NCI-H1694 (cell line): ENCODE data around the gene ZYX.
A peak's percentile ranks its signal among the peaks of the same experiment; 100 is the strongest.
"Not testable (repeated sequence)": the region's sequence is repeated elsewhere in the genome, so short reads cannot be mapped to it uniquely, and the experiment has no call there.

ENCODE experiments used
- DNase-seq: peaks from one replicate; lab custom pipeline; 2025; lab: John Stamatoyannopoulos, UW

ZYX gene

DNA sequence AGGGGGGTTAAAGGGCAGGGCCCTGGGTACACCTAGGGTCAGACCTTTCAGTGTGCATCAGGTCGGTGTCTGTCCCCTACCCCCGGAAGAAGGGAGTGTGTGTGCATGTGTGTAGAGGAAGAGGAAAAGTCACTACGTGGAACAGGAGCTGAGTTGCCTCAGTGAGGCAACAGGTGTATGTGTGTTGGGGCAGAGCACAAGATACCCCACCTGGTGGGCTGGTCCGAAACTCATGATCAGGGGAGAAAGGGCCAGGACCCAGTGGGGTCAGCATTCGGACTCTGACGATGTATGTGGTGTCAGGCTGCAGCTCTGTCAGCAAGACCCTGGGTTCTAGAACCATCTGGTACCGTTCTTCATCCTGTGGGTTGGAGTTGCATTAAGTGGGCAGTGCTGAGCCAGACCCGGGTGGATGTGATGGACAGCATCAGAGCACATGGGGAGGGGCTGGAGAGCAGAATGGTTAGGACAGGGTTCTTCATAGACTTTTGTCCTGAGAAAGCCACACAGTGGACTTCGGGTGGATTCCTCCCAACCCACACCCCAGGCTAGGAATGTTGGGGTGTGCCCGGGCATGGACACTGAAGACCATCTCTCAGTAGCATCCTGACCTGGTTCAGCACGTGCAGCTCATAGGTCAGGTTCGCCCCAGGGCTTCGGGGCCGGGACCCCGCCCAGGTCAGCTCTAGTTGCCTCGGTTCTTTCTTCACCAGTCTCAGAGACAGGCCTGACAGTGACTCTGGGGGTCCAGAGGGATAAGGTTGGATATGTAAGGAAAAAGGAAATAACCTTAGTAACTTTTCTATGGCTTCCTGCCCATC, 16.8 kb downstream of the ZYX start:
- DNase-seq: no peak

DNA sequence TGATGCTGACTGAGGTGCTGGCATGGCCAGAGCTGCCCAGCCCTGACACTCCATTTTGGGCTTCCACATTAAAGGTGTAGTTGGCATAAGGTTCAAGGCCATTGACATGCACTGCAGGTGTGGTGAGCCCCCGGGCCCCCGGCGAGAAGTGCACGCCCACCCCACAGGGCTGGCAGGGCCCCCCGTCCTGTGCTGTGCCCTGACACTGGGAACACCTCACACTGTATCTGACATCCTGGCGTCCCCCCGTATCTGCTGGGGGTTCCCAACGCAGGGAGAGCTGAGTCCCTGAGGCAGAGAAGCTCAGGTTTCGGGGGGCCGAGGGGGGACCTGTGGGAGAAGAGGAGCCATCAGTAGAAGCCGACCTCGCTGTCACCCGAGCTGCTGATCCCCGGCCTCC, 17.5 kb downstream of the ZYX start:
- DNase-seq: no peak

DNA sequence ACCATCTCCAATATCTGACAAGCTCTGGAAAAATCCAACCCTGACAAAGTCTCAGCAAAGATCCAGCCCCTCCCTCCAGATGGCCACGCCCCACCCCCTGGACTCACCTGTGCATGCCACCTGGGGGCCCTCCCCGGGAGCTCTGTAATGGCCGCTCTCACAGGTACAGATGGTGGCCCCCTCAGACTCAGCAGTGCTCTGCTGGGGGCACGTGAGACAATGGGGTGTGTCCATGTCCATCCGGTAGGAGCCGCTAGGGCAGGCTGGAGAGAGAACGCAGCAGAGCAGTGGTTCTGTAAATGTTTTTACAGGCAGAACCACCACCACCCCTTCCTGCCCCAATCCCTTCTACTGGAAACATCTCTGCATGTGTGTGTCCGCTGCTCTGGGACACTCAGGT, 18.0 kb downstream of the ZYX start:
- no peak for DNase-seq

DNA sequence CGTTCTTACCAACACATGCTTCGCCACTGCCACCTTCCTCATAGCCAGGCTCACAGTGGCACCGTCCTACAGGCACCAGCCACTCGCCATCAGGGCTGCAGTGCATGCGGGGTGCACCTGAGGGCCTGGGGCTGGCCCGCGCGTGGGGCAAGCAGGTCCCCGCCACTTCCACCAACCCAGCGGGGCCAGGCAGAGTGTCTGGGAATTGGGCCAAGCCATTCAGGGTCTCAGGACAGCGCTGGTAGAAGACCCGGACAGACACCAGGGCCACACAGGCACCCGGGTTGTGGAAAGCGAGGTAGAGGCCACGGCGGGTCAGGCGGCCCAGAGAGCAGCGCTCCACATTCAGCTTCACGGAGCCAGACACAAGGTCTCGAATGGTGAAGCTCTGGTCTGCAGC, 18.5 kb downstream of the ZYX start:
- no peak for DNase-seq

DNA sequence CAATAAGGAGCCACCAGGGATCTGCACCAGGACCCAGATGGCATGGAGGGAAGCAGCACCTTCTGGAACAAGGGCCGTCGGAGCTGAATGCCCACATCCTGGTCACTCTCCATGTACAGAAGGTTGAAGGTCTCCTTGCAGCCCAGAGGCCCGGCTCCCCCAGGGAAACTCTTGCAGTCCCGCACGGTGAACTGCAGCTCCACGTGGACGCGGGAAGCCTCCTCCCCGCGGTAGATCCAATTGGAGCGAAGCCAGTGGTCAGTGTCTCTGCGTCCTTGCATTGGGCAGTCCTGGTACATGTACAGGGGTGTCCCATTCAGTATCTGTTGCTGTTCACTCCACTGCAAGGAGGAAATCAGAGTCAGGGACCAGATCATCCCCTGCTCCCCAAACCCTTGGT, 20.1 kb downstream of the ZYX start:
- no peak for DNase-seq

DNA sequence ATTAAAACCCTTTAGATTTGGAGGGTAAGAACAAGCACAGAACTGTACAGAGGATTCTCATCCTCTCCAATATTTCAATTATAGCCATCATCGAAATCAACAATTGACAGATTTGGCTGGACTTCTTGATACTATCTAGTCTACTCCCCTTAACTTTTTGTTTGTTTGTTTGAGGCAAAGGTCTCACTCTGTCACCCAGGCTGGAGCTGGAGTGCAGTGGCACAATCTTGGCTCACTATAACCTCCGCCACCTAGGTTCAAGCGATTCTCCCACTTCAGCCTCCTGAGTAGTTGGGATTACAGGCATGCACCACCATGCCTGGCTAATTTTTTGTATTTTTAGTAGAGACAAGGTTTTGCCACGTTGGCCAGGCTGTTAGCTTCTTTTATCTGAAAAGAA, 21.1 kb downstream of the ZYX start:
- not testable (repeated sequence) for DNase-seq

DNA sequence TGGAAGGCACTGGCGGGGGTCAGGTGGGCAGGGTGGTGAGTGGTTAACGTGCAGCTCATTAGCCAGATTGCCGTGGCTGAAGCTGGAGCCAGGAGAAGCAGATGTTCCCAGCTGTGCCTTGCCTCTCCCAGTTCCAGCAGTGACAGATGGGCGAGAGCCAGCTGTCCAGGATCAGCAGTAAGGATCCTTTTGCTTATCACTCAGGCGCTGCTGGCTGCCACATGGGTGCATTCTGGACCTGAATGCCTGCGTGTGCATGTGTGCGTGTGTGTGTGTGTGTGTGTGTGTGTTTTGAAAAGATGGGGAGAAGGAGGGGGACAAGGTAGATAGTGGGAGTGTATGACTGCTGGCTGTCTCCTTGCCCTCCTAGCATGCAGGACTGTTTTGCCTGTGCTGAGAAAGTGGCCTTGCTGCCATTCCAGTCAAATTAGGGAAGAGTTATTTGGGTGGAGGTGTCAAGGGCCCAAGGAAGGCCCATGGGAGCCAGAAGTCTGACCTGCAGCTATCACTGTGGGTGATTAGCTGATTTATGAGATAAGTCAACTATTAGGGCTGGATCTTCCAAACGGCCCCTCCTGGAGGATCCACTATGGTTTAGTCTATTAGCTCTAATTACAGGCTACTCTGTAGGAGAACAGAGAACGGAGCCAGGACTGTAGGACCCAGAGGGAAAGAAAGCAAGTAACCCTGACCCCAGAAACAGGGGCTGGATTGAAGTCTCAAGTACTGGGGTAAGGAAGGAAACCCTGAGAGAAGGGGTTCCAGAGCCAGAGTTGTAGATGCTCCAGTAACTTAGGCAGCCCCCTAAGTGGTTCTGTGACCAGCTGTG, 24.2 kb downstream of the ZYX start:
- DNase-seq: no peak

DNA sequence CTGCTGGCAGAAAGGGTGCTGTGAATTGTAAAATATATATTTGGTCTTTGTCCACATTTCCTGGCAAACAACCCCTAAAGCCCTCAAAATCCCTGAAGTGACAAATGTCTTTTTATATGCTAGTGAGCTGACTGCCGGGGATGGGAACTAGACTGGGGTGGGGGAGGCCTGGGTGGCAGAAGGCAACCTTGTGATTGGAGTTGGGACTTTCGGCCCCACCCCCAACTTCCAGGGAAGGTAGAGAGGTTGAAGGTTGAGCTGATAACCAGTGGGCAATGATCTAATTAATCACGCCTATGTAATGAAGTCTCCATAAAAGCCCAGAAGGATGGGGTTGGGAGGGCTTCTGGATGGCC, 24.8 kb downstream of the ZYX start:
- no peak for DNase-seq

DNA sequence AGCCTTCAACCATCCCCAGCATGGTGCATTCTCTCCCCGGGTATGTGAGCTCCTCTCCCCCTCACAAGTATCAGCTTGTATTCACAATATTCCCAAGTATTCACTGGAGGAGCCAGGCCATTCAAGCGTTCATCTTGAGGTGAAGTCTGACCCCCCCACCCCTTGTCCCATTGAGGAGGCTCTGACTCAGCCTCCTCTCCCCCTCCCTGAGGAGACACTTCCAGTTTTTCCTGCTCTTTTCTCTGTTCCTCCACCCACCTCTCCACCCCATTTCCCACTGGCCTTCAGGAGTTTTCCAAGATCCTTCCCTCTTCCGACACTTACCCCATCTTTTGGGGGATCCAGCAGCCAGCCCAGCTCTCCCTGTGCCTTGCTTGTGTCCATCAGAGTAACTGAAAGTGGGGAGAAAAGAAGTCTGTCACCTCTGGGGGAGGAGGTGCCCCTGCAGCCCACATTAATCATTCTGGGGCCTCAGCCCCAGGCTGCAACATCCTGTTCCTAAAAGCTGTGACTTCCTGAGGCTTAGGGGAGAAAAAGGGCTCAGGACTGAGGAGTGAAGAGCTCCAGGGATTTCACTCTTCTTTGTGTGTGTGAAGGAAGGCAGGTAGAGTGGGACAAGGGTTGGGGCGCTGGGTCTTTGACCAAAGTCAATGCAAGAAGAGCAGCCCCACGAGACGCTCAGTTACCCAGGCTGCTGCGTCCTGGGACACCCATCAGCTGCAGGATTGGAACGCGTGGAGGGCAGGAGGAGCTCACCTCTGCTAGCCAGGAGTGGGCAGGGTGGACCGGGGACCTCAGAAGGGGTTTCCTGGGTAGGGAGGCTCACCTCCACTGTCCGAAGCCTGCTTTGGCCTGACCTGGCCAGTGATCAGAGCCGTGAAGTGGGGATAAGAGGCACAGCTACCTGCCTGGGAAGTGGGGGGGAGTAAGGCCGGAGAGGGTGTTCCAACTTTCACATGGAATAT, 26.4 kb downstream of the ZYX start:
- DNase-seq: no peak

DNA sequence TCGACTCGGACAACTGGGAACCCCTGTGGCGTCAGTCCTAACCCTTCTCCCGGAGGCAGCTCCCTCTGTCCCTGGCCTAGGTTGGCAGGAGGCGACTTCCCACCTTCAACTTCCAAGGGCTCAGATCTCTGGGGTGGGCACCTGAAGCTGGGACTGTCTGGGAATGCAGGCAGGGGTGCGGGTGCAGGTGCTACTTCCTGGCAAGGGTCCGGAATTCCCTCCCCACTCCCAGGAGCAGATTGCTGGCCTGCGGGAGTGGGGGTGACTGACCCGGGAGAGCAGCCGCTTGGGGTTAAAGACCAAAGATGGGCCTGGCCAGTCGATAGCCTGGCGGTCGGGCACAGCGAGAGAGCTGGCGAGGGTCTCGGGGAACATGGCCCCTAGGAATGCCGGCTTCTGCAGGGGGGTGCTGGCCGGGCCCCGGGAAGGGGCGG, 27.1 kb downstream of the ZYX start:
- no peak for DNase-seq

DNA sequence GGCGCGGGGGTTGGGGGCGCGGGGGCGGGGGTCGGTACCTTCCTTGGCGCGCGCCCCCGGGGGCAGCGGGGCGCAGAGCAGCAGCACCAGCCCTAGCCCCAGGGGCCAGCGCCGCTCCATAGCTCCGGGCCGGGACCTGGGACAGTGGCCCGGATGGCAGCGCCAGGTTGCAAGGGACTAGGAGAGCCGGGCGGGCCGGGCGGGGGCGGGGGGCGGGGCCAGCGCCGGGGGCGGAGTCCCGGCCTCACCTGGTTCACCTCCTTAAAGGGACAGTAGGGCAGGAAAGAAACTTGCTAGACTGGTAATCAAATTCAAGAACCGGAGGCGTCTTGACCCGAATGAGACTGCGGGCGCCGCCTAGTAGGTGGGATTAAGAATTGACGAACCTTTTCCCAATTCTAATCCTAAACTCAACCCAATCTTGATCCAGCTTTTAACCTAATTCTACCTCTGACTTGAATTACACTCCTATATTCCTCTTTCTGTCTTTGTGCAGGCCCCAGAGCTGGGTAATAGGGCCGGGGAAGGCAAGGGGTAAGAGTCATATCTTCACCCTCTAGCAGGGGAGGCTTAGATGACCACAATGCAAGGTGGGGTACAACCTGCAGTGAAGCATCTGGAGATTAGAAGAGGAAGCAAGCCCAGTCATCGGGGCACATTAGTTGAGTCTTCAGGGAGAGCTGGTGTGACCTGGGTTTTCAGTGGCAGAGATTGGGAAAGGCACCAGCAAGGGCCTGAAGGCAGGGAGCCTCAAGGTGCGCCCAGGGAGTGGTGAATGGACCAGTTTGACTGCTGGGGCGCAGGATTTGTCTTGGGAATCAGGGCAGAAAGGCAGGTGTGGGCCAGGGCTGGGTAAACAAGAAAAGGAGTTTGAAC, 27.8 kb downstream of the ZYX start, which contains the start of gene EPHA1:
EPHA1 (minus strand) TSS at position 171 of the 876 bp plus-strand sequence; CDS start at position 120, 51 bp downstream.
- no peak for DNase-seq

DNA sequence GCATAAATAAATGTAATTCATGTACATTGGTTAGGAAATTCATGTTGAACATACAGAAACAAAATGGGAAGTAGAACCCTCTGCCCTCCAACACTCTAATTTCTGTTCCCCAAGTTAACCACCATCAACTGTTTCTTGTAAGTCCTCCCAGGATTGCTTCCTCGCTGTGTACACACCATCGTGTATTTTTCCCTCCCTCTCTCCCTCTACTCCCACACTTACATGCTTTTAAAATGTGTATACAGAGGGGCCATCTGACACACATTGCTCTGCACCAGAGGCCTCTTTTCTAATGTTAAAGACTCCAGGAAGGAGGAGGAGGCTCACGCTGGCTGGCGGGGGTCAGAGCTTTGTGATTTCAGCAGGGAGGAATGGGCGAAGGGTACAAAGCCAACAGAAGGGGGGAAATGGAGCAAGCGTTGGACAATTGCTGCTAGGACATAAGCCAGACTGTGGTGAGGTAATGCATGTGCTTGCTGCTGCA, 29.4 kb downstream of the ZYX start:
- no peak for DNase-seq

DNA sequence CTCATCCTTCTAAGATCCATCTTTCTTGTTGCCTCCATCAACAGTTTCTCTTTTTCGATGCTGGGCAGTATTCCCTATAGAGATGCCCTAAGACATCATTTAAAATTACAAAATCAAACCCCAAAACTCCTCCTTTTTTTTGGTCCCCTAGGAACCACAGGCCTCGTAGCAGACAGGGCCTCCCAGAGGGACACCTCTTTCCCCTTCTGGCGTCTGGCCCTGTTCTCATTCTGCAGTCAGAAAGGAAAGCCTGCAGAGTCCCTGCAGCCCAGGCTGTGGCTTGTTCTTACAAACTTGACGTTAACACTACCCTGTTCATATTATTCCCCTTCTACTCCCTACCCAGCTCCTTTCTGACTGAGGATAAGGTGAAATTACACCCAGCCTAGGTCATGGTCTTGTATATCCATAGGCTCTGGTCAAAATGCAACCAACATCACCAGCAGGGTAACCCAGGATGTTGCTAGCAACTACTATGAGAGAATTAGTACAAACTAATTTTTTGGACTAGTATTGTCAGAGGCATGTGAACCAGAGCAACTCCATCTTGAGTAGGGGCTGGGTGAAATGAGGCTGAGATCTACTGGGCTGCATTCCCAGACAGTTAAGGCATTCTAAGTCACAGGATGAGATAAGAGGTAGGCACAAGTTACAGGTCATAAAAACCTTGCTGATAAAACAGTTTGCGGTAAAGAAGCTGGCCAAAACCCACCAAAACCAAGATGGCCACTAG, 31.0 kb downstream of the ZYX start:
- DNase-seq: no peak

DNA sequence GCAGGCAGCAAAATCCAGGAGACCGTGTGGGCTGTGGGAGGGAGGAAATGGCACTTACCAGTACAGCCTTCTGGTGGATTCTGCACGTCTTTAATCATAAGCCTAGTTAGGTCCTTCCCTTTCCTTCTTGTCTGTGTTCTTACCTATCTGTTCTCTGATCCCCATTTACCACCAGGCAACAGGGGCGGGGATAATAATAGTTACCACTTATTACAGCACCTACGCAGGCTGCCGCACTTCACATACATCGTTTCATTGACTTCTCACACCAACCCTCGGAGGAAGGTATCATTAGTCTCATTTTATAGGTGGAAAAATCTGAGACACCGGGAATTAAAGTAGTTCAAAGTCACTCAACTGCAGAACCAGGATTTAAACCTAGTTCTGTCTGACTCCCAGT, 32.0 kb downstream of the ZYX start:
- DNase-seq: no peak

DNA sequence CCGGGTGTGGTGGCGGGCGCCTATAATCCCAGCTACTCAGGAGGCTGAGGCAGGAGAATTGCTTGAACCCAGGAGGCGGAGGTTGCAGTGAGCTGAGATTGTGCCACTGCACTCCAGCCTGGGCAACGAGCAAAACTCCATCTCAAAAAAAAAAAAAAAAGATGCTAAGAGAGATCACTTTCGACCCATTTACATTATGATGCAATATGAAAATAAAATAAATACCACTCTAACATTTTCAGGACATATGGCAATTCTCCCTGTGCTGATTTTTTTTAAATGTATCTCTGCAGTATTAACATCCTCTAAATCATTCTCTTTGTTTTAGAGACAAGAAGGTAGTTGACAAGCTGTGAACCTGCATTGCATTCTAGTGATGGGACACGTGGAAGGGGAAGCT, 34.1 kb downstream of the ZYX start:
- not testable (repeated sequence) for DNase-seq

DNA sequence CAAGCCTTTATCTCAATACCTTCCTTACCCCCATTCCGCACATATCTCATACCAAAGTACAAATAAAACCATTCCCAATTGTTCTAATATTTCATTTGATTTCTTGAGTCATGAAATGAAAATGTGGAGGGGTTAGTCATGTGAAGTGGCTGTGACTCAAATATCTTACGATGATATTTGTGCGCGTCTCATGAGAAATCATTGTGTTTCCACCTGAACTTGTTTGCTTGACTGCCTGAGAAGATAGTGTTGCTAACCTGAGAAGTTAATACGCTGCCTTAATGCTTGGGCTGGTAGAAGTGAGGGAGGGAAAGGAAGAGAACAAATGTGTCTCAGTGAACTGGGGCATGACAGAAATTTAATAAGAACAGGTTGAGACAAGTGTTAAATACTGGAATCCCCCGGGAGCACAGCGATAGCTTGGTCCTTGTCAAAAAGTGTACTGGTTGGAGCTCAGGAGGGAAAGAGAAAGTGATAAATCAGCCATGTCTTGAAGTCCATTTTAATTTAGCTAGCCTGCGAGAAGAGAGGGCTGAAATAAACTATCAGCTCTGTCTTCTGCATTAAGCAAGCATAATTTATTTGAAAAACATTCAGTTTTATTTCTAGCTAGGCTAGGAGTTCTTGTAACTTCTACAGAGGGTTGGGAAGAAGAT, 34.7 kb downstream of the ZYX start:
- DNase-seq: no peak

DNA sequence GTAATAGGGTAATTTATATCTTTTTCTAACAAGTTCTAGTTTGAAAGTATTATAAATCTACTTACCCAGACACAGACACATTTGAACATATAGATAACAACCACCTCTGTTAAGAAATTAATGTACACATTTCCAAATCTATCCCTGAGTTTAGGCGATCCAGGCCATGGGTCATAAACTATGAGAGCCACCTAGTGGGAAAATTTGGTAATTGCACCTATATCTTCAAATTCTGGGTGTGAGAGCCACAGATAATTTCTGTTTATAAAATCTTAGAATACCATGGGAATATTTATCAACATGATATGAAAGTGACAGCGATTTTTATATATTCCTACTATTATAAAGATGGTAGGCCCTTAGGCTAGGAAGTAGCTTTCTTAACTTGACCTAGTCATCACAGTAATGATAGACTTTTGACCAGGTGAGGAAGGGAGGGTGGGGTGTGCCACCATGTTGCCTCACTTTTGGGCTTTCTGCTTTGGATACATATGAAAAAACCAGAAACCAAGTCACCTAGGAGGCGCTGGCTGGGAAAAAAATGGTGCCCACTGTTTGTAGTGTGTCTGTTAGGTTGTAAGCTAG, 35.5 kb downstream of the ZYX start:
- peak; percentile 66 for DNase-seq

DNA sequence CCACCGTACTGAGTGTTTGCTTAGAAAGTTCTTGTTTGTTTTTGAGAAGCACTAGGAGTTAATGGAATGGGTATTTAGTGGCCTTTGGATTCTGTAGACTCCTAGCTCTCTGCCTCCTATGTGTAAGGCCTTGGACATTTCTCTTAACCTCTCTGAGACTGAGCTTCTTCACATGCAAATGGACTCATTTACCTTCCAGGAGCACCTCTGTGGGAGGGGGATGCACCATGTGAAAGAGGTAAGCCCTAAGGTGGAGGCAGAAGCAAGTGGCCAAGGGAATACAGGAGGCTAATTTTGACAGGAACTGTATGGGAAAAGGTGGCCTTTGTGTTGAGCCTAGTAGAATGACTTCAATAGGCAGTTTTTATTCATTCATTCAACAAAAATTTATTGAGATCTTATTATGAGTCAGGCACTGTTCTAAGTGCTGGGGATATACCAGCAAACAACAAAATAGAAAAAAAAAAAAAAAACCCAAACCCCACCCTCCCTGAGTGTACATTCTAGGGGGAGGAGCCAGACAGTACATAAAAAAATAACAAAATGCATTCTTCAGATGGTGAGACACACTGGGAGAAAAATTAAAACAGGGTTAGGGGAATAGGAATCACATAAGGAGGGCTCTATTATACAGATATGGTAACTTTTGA, 36.7 kb downstream of the ZYX start:
- DNase-seq: no peak
